Ammon's horn (tissue), 1 donor: ENCODE measurements around the gene ZNF783.
"Not testable (repeated sequence)": the region's sequence is repeated elsewhere in the genome, so short reads cannot be mapped to it uniquely, and the experiment has no call there.

Source experiments
- DNase-seq: peaks from one replicate; pipeline ENCODE4 v3.0.0-alpha.2; 2016; ENCODE audit warnings: low spot score

Gene ZNF783

DNA sequence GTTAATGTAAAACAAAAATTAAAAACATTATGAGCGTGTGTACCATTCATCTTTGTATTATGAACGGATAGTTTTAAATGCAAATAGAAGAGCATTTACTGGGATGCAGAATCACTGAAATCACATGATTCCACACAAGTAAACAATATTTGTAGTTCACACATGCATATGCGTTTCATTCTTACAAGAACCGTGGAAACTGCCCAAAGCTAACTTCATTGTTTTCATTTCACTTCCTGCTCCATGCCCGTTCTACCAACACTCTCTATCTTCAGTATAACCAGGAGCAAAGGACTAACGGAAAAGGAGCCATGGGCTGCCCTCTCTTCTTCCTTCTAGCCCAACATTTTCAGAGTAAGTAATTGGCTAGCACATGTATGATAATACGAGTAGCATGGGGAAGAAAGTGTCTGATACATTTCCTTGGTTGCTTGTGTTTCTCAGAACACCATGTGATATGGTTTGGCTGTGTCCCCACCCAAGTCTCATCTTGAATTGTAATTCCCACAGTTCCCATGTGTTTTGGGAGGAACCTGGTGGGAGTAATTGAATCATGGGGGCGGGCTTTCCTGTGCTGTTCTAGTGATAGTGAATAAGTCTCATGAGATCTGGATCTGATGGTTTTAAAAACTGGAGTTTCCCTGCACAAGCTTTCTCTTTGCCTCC lies 38.8 kb downstream of the ZNF783 start:
- no peak for DNase-seq

DNA sequence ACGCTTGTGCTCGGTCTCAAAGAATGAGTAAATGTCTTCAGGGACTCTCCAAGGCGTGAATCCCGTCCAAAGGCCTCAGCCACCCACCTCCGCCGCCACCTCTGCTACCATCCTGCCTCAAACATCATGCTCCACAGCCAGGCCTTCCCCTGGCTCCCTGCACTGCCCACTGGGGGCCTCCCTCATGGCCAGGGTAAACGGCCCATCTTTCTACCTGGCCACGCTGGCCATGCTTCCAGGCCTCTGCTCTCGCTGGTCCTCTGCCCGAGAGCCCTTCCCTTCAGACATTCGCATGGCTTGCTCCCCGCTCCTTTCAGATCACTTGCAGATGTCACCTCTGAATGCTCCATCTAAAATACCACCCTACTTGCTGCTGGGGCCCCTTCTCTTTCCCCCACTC lies 40.2 kb downstream of the ZNF783 start:
- DNase-seq, result no peak

DNA sequence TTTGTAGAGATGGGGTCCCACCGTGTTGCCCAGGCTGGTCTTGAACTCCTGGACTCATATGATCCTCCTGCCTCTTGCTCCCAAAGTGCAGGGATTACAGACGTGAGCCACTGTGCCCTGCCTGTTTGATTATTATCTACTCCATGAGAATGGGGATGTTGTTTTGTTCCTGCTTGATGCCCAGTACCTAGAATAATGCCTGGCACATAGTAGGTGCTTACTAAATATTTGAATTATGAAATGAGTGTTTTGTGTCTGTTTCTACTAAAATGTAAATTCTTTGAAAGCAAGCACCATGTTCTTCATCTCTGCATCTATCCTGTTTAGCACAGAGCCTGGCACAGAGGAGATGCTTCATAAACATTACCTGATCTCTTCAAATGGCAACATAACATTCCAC lies 40.9 kb downstream of the ZNF783 start:
- no peak for DNase-seq

DNA sequence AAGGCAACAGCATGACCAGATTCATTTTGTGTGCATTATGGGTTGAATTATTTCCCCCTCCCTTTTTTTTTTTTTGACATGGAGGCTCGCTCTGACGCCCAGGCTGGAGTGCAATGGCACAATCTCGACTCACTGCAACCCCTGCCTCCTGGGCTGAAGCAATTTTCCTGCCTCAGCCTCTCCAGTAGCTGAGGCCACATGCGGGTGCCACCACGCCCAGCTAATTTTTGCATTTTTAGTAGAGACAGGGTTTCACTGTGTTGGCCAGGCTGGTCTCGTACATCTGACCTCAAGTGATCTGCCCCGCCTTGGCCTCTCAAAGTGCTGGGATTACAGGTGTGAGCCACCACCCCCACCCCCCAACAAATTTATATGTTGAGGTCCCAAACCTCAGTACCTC lies 42.0 kb downstream of the ZNF783 start:
- DNase-seq, result no peak

DNA sequence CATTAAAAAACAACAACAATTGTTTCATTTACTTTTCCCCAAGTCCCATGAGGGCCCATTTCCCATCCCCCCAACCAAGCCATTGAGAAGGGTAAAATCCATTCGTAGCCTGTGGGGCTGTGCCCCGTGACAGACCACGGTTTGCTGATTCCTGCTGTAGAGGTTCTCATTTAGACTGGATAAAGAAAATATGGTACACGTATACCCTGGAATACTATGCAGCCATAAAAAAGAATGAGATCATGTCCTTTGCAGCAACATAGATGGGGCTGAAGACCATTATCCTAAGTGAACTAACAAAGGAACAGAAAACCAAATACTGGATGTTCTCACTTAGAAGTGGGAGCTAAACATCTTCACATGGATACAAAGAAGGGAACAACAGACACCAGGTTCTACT lies 44.9 kb downstream of the ZNF783 start:
- DNase-seq, result no peak

DNA sequence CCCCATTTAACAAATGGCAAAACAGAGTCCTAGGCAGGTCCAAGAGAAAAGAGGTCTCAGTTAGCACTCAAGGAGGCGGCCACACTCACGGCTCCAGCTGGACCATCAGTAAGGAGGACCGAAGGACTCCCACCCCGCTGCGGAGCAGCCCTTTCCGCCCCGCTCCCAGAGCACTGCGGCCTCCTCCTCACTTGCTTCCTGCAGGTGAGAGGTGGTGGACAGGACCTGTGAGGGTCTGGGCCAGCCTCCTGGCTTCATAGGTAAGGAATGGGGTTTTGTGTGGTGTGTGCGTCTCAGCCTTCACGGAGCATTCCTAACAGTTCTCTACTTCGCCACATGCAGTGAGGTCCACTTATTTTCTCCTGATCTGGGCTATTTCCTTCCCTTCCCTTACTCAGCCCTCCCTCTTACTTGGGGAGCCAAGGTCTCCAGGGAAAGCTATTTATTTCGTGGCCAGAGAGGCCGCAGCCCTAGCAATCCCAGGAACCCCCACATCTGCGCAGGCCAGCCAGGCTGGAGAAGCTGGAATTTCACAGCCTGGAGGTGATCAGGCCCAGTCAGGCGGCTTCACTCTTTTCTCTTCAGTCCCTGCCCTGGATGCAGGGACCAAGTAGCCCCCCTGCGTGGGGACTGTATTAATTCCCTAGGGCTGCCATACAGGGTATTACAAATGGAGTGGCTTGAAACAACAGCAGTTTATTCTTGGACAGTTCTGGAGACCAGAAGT lies 45.9 kb downstream of the ZNF783 start:
- no peak for DNase-seq

DNA sequence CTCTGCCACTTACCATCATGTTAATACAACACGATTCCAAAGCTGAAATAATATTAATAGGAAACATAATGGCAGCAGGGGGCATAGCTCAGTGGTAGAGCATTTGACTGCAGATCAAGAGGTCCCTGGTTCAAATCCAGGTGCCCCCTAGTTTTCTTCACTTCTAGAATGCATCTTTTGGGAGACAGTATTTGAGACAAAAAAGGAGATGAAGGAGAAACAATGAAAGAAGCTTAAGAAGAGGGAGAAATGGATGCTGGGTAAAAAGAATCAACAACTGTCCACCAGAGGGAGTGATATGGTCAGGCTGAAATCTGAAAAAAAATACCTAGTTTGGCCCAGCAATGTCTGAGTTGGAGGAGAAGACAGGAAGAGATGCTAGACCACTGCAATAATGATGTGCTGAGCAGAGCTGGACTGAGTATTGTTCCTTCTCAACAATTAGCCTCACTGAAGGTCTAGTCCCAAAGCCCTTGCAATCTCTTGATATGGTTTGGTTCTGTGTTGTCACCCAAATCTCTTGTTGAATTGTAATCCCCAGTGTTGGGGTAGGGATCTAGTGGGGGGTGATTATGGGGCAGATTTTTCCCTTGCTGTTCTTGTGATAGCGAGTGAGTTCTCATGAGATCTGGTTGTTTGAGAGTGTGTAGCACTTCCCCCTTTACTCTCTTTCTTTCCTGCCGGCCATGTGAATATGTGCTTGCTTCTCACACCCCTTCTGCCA lies 48.3 kb downstream of the ZNF783 start:
- DNase-seq, result no peak

DNA sequence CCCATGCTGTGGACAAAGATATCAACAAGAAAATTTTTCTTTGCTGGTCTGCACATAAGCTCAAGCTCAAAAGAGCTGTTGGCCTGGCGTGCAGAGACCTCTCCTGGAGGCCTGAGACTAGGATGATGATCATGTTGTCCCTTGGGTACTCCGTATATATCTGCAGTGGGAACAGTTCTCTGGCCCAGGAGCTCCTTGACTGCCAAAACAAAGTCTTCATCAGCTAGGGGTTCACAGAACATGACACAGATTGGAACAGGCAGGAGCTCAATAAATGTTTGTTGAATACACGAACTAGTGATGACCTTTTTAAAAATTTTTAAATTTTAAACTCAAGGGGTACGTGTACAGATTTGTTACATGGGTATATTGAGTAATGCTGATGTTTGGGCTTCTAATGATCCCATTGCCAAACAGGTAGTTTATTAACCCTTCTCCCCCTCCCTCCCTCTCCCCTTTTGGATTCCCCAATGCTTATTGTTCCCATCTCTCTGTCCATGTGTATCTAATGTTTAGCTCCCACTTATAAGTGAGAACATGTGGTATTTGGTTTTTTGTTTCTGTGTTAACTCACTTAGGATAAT lies 49.1 kb downstream of the ZNF783 start:
- no peak for DNase-seq

DNA sequence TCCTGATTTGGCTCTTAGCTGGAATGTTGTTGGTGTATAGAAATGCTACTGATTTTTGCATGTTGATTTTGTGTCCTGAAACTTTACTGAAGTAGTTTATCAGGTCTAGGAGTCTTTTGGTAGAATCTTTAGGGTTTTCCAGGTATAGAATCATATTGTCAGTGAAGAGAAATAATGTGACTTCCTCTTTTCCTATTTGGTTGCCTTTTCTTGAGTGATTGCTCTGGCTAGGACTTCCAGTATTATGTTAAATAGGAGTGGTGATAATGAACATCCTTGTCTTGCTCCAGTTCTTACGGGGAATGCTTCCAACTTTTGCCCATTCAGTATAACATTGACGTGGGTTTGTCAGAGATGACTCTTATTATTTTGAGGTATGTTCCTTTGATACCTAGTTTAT lies 52.0 kb downstream of the ZNF783 start:
- no peak for DNase-seq

DNA sequence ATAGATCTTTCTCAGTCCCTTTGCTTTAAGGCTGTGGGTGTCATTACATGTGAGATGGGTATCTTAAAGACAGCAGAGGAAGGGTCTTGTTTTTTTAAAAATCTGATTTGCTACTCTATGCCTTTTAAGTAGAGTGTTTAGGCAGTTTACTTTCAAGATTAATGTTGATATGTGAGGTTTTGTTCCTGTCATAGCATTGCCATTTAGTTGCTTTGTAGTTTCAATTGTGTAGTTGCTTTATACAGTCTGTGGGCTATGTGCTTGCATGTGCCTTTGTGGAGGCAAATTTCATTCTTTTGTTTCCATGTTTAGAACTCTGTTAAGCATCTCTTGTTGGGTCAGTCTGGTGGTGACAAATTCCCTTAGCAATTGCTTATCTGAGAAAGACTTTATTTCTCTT lies 54.6 kb downstream of the ZNF783 start:
- DNase-seq, result no peak

DNA sequence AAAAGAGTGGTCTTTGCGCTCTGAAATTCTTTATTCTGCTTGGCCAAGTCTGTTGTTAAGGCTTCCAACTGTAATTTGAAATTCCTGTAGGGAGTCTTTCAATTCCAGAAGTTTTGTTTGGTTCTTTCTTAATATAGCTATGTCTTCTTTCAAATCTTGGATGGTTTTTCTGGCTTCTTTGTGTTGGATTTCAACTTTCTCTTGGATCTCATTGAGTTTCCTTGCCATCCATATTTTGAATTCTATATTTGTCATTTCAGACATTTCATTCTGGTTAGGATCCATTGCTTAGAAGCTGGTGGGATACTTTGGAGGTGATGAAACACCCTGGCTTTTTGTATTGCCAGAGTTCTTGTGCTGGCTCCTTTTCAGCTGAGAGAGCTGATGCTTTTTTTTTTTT lies 55.5 kb downstream of the ZNF783 start:
- DNase-seq, result no peak

DNA sequence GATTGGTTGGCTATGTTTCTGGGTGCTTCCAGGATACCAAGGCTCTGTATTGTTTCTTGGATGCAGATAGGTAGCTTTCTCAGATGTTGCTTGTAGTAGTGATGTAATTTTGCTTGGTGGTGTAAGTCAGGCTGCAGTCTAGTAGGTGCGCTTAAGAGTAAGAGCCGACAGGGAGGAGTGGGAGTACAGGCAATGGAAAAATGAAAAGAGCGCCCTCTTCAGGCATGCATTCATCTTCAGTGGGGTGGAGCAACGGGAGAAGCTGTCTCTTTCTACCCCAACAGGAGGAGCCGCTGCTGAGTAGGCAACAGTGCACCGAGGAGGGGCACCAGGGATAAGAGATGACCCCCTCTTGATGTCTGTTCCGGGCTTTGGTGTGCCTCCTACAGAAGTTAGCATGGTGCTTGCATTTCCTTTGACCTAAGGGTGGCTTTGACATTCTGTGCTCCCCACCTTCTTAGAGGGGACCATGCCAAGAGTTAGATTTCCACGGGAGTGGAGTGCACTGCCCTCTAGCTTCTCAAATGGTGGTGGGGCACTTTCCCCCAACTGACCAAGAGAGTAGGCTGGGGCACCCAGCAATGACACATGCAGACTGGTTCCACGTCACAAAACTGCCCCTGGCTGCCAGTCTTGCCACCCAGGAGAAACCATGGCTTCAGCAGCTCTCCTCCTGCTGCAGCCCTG lies 56.1 kb downstream of the ZNF783 start:
- no peak for DNase-seq

DNA sequence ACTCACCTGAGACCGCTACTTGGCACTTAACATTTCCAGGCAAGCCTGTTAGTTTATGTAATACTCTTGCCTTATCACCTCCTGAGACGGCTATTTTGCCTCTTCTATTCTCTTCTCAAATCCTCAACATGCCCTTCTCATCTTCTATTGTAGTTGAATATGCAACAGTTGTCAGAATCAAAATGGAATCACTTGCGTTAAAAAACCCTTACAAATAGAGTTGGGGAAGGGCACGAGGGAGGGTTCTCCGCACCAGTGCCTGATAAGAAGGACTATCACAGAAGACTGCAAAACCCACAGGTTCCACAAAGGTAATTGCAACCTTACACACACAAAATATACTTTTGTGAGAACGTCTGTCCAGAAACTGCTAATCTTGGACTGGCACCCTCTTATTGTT lies 57.4 kb downstream of the ZNF783 start:
- DNase-seq, result no peak

DNA sequence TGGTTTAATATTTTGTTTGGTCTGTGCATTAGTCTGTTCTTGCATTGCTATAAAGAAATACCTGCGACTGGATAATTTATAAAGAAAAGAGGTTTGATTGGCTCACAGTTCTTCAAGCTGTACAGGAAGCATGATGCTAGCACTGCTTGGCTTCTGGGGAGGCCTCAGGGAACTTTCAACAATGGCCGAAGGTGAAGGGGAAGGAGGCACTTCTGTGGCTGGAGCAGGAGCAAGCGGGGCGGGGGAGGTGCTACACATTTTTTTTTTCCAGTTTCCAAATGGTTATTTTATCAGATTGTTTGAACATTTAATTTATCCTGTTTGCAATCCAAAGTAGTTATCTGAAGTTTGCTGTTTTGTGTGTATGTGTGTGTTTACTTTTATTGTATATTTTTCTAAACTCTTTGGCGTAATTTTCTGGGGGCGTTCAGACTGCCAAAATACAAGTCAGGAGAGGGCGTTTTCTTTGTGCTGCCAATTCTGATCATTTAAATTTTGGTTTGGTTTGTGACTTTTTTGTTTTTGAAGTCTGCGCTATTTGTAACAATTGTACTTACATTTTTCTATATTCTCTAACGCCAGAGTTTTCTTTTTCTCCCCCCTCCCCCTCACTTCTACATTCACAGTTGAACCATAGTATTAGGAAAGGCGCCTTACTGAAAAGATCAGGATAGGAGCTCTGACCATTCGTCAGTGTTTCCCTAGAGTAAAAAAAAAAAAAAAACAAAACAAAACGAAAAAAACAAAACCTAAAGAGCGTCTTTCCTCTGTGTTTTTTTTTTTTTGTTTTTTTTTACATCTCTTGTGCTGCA lies 58.5 kb downstream of the ZNF783 start:
- DNase-seq, result no peak

DNA sequence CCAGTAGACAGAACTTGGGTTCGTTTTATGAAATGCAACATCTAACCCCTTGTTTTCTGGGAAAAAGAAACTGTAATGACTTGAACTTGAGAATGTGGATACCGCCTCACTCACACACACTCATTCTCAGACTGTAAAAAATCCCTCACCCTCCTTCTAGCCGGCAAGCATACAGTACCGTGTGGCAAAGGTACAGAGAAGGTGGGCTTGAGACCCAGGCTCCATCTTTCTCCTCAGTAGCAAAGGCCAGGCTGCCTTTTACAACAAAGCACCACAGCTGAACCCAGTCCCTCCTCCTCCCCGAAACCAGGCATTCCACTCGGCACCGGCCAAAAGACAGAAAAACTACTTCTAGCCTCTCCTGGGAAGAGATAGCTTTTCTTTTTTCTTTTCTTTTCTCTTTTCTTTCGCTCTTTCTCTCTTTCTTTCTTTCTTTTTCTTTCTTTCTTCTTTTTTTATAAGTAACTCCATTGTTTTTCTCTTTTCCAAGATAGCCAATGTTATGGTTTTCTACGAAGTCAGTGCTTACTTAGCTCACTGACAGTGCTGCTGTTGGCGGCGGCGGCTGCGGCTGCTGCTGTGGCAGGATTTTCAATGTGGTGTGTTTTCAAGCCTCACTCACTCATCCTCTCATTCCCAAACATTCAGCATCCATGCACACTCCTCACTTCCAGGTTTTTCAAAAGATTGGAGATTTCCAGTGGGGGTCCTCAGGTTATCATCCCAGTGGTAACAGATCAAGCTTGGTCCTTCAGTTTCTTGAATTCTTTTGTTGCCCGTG lies 59.3 kb downstream of the ZNF783 start:
- DNase-seq, result not testable (repeated sequence)

DNA sequence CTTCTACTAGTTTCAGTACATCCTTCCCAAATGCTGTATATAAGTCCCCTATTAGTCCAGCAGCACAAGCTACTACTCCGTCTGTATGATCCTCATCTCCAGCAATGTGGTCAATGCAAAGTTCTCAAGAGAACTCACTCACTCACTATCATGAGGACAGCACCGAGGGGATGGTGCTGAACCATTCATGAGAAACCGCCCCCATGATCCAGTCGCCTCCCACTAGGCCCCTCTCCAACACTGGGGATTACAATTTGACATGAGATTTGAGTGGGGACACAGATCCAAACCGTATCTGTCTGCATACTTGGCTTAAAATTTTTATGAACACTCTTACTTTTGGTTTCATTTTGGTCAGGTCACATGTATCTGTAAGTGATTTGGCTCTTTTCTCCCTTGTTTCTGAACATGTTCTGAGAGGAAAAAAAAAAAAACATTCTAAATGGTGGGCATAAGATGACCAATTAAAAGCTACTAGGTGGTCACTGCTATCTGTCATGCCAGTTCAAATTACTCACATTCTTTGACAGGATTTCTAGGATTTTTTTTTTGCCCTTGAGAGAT lies 60.1 kb downstream of the ZNF783 start:
- no peak for DNase-seq

DNA sequence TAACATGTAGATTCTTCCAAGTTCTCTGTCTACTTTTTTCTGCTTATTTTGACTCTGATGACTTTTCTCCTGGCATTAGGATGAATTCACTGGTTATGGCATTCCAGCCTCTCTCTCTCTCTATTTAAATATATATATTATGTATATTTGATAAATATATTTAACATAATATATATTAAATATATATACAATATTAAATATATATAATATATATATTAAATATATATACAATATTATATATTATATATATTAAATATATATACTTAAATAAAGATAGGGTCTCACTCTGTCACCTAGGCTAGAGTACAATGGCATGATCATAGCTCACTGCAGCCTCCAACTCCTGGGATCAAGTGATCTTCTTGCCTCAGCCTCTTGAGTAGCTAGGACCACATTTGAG lies 60.7 kb downstream of the ZNF783 start:
- no peak for DNase-seq

DNA sequence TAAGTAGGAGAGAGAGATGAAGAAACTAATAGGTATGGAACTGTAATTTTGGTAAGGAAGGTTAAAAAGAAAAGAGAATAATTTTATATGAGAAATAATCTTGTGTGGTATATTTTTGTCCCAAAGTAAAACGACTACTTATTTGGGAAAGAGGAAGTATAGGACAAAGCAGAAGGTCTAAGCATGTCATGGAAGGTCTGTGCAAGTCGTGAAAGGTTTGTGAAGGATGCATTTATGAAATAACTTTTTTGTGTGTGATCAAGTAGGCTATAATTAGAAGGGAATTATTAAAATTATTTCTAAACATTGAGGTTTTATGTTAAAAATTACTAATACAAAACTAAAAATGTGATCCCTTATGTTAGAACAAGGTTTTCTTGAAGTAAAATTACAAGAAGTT lies 63.3 kb downstream of the ZNF783 start:
- DNase-seq, result no peak

DNA sequence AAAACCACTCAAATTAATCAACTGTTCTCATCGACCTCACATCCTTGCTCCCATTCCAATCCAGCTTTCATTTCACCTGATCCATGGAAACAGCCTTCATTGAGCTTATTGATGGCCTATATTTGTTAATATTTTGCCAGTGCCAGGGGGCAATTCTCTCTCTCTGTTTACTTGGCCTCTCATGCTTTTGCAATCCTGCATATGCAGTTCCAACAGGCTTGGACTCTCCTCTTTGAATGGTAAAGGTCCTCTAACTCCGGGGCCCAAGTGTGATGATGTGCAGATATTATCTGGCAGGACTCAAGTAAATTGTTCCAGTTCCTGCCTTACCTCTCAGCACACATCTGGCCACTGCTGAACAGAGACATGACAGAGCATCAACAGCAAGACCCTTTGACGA lies 67.3 kb downstream of the ZNF783 start:
- no peak for DNase-seq

DNA sequence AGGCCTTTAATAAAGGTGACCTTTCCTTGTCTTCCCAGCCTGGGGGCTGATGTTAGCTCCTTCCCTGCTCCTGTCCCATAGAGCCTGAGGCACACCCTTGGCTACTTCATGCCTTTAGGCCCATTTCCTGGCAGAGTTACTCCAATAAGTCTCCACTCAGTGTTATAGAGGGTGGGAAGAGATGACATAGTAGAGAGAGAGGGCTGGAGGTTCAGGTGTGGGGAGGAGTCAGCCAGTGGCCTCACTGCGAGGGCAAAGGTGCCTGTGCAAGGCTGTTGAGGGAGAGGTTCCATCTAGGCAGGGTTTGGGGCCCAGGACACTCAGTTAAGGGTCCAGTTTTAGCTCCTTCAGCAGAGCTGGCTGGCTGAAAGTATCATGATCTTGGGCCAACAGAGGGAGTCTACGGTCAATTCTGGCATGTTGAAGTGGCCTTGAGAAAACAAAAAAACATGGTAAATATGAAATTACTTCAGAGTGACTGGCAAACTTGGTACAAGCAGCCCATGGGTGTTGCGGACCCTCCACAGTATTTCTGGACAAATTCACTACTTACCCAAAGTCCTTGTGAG lies 67.9 kb downstream of the ZNF783 start:
- DNase-seq, result no peak
